Gastroesophageal sphincter (tissue), 4 donors: Measurements from ENCODE around the gene GLO1. TPM values are rescaled to one million over a fixed set of nuclear protein-coding genes. Genes with fewer than 3 reads are reported as not detected.

Experiments
- ATAC-seq: fragments of 150-250 bp; one replicate; pipeline ENCODE4 v1.9.1; 2016; ENCODE audit warnings: mild to moderate bottlenecking, moderate library complexity
- H3K27ac ChIP-seq, 4 donors: fragments of 200-600 bp; sonication (generic) in 3 of 4; 1 replicate in 3 of 4; 2 replicates in 1 of 4; pipeline ENCODE4 v1.5.1; 2016 to 2019
- H3K27me3 ChIP-seq: fragments of 200-600 bp; sonication (generic); one replicate; pipeline ENCODE4 v1.5.1; 2019
- H3K36me3 ChIP-seq, 2 donors: fragments of 200-600 bp; sonication (generic); one replicate each; pipeline ENCODE4 v1.5.1; 2019; ENCODE audit warnings: control low read depth in 1 of 2
- H3K4me1 ChIP-seq, 3 donors: fragments of 200-600 bp; sonication (generic); 1 replicate in 2 of 3; 2 replicates in 1 of 3; pipeline ENCODE4 v1.5.1; 2016 to 2019; ENCODE audit warnings: control low read depth in 2 of 3
- H3K4me3 ChIP-seq, 2 donors: fragments of 200-600 bp; sonication (generic); one replicate each; pipeline ENCODE4 v1.5.1; 2019; ENCODE audit warnings: mild to moderate bottlenecking in 1 of 2, moderate library complexity in 1 of 2
- H3K9me3 ChIP-seq, 3 donors: fragments of 200-600 bp; sonication (generic); one replicate each; pipeline ENCODE4 v1.5.1; 2017 to 2019; ENCODE audit warnings: control low read depth in 2 of 3
- CTCF ChIP-seq, 4 experiments: fragments of 200-600 bp in 2 of 4; fragments of 450-650 bp in 2 of 4; sonication (generic) in 1 of 4; IDR thresholded peaks; one replicate each; pipeline ENCODE4 v1.5.1; 2017 to 2019; ENCODE audit warnings: antibody characterized with exemption in 4 of 4, mild to moderate bottlenecking in 2 of 4, moderate library complexity in 2 of 4
- EP300 ChIP-seq: sonication (generic); formaldehyde crosslinking; IDR thresholded peaks from one replicate; pipeline ENCODE4 v1.6.1; 2017; ENCODE audit warnings: antibody characterized with exemption, mild to moderate bottlenecking
- POLR2A ChIP-seq, 2 donors: fragments of 450-650 bp; IDR thresholded peaks; one replicate each; pipeline ENCODE4 v1.6.1; 2017; ENCODE audit warnings: antibody characterized with exemption in 2 of 2, mild to moderate bottlenecking in 2 of 2, moderate library complexity in 1 of 2
- POLR2AphosphoS5 ChIP-seq: sonication (generic); formaldehyde crosslinking; IDR thresholded peaks from one replicate; pipeline ENCODE4 v1.6.1; 2017; ENCODE audit warnings: antibody characterized with exemption
- whole genome bisulfite sequencing, 2 donors: methylation state at CpG; one replicate each; pipeline ENCODE4 v1.1.5; 2018; ENCODE audit warnings: low coverage in 1 of 2; 5-methylcytosine and 5-hydroxymethylcytosine counted together
- total RNA-seq, 4 donors: library from RNA; depleted of rRNA; stranded (reverse); fragments of >200 nt; gene quantifications; one replicate each; pipeline ENCODE4 v1.1.0, GENCODE V29; 2016

Gene GLO1
- total RNA-seq, 4 donors from 2014 or later, result 72.3 to 109 (median 84.3) TPM

DNA sequence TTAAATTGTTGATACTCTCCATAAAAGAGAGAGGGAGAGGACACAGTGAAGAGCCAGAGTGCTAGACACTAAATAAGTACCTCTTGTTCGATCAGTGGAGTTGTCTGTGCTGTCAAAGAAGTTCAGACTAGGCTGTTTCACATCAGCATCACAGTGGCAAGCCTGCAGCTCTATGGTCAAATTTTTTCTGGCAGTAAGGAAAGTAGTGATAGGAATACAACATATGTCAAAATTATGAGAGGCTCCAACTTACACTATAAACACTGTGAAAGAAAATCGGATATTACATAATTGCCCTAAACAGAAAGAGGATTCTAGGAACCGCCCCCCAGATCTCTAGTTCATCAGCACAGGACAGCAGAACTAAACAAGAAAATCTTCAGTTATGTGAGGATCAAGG lies 35.3 kb upstream of the GLO1 start:
- 17 to 37% methylated on average over 2 to 3 of the region's 3 CpGs for WGBS, 2 donors
- no peak for ATAC-seq
- no peaks in the 10 kb centered on the region for H3K4me1 ChIP-seq
- no peaks in the 10 kb centered on the region for H3K36me3 ChIP-seq
- TF ChIP-seq CTCF (IDR thresholded peaks at IDR 0.05) (no peak), POLR2A (IDR thresholded peaks at IDR 0.05) (no peak), EP300 (no peak), POLR2AphosphoS5 (no peak)
- H3K9me3 ChIP-seq, result peaks cover 0 to 13% (median 0%) of the 10 kb centered on the region in 3 donors
- no peak overlapping the region for H3K27ac ChIP-seq
- H3K27me3 ChIP-seq, result peaks cover 14% of the 10 kb centered on the region
- no peak overlapping the region for H3K4me3 ChIP-seq

DNA sequence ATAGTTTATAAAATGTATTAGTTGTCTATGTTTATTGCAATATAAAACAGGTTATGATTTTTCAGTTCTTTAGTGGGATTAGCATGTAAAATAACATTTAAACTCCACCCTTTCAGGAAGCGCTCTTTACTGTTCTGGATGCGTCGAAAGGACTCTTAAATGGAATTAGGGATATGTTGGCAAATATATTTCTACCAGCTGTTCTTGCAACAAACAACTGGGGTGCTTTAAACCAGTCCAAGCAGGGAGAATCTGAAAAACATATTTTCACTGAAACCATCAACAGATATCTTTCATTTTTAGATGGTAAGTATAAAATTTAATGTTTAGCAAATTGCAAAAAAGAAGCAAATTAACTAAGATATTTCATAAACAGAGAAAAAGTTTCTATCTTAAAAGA lies 34.0 kb upstream of the GLO1 start:
- ATAC-seq, result no peak
- peaks cover 0 to 13% (median 0%) of the 10 kb centered on the region in 3 donors for H3K9me3 ChIP-seq
- 63 to 80% methylated on average over 3 of the region's 3 CpGs for WGBS, 2 donors
- H3K4me1 ChIP-seq, result no peaks in the 10 kb centered on the region
- H3K27me3 ChIP-seq, result peaks cover 10% of the 10 kb centered on the region
- no peak for TF ChIP-seq POLR2AphosphoS5
- TF ChIP-seq CTCF (IDR thresholded peaks at IDR 0.05), result no peak
- TF ChIP-seq POLR2A (IDR thresholded peaks at IDR 0.05), result no peak
- TF ChIP-seq EP300, result no peak
- H3K4me3 ChIP-seq, result no peak overlapping the region
- no peaks in the 10 kb centered on the region for H3K36me3 ChIP-seq
- no peak overlapping the region for H3K27ac ChIP-seq

- H3K27ac ChIP-seq, result no peak overlapping the region
- H3K36me3 ChIP-seq, result no peaks in the 10 kb centered on the region
- no peak overlapping the region for H3K4me3 ChIP-seq
- 35 to 50% methylated on average over 4 of the region's 4 CpGs for WGBS, 2 donors
- H3K27me3 ChIP-seq, result no peaks in the 10 kb centered on the region
- TF ChIP-seq EP300 (no peak), CTCF (IDR thresholded peaks at IDR 0.05) (no peak), POLR2AphosphoS5 (no peak), POLR2A (IDR thresholded peaks at IDR 0.05) (no peak)
- H3K9me3 ChIP-seq, result peaks cover 0 to 6% (median 0%) of the 10 kb centered on the region in 3 donors
- ATAC-seq, result no peak
- peaks cover 0 to 9% (median 0%) of the 10 kb centered on the region in 3 donors for H3K4me1 ChIP-seq
These were observed 27.4 kb upstream of the GLO1 start for GRCh38 chr6:38730140-38730862.

GRCh38 chr6:38728203-38728602 lies 25.3 kb upstream of the GLO1 start:
- ATAC-seq, result no peak
- Histone ChIP-seq H3K9me3 (no peaks in the 10 kb centered on the region), H3K27me3 (no peaks in the 10 kb centered on the region), H3K27ac (no peak overlapping the region), H3K4me3 (no peak overlapping the region), H3K4me1 (peaks cover 0 to 9% (median 0%) of the 10 kb centered on the region in 3 donors), H3K36me3 (no peaks in the 10 kb centered on the region)
- WGBS, 2 donors, result 100% methylated on average over 1 of the region's 1 CpG
- TF ChIP-seq EP300 (no peak), CTCF (IDR thresholded peaks at IDR 0.05) (no peak), POLR2AphosphoS5 (no peak), POLR2A (IDR thresholded peaks at IDR 0.05) (no peak)
